Muscle layer of duodenum (tissue), 2 donors: ENCODE measurements around the gene FGGY.

Experiments used
- H3K27ac ChIP-seq: one replicate; pipeline ENCODE4 v1.7.0; 2013; ENCODE audit warnings: mild to moderate bottlenecking, low read length
- H3K27me3 ChIP-seq: one replicate; pipeline ENCODE4 v1.7.0; 2013; ENCODE audit warnings: low read depth, mild to moderate bottlenecking, control low read depth, low read length
- H3K36me3 ChIP-seq, 2 donors: one replicate each; pipeline ENCODE4 v1.7.0; 2013; ENCODE audit warnings: low read length in 2 of 2, control low read depth in 1 of 2, mild to moderate bottlenecking in 1 of 2; ENCODE audit not compliant: insufficient read depth in 2 of 2, control insufficient read depth in 1 of 2
- H3K4me1 ChIP-seq, 2 donors: one replicate each; pipeline ENCODE4 v1.7.0; 2013; ENCODE audit warnings: low read length in 2 of 2, mild to moderate bottlenecking in 2 of 2, control low read depth in 1 of 2, moderate library complexity in 1 of 2; ENCODE audit not compliant: insufficient read depth in 2 of 2, control insufficient read depth in 1 of 2
- H3K4me3 ChIP-seq, 2 donors: one replicate each; pipeline ENCODE4 v1.7.0; 2013; ENCODE audit warnings: low read length in 2 of 2, low read depth in 1 of 2, mild to moderate bottlenecking in 1 of 2
- H3K9me3 ChIP-seq, 2 donors: one replicate each; pipeline ENCODE4 v1.7.0; 2013; ENCODE audit warnings: low read length in 2 of 2, control low read depth in 1 of 2, mild to moderate bottlenecking in 1 of 2; ENCODE audit not compliant: control insufficient read depth in 1 of 2
- donor health status: healthy.

FGGY gene

GRCh38 chr1:59302871-59303270, 6.0 kb downstream of the FGGY start:
- Histone ChIP-seq H3K9me3 (peaks cover 5 to 11% of the 10 kb centered on the region in 2 donors), H3K36me3 (no peaks in the 10 kb centered on the region), H3K27ac (no peak overlapping the region)

GRCh38 chr1:59305188-59305587, 8.3 kb downstream of the FGGY start:
- Histone ChIP-seq H3K36me3 (no peaks in the 10 kb centered on the region), H3K9me3 (peaks cover 5 to 11% of the 10 kb centered on the region in 2 donors), H3K4me1 (no peaks in the 10 kb centered on the region), H3K27me3 (no peaks in the 10 kb centered on the region), H3K27ac (no peak overlapping the region), H3K4me3 (no peak overlapping the region)

More at GRCh38 chr1:59302871-59303270, 6.0 kb downstream of the FGGY start:
- Histone ChIP-seq H3K4me3 (no peak overlapping the region), H3K4me1 (peaks cover 2 to 7% of the 10 kb centered on the region in 2 donors), H3K27me3 (no peaks in the 10 kb centered on the region)

DNA sequence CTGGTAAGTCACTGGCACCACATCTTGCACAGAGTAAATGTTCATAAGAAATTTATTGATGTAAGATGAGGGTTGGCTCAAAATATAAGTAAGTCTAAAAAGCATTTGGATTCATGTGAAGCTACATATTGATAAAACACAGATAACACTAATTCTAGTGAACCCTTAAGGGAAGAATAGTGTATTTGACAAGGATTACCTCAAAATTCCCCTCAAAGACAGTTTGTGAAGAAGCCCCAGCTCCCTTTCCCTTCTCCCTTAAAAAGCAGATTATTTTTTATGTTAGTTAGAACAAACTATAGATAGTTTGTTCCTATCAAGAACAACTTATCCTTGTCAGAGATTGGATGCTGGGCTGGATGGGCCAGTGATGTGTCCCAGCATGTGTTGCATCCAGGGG, 10.7 kb downstream of the FGGY start:
- Histone ChIP-seq H3K9me3 (peaks cover 5 to 11% of the 10 kb centered on the region in 2 donors), H3K27ac (no peak overlapping the region), H3K27me3 (no peaks in the 10 kb centered on the region), H3K36me3 (no peaks in the 10 kb centered on the region), H3K4me1 (no peaks in the 10 kb centered on the region), H3K4me3 (no peak overlapping the region)

DNA sequence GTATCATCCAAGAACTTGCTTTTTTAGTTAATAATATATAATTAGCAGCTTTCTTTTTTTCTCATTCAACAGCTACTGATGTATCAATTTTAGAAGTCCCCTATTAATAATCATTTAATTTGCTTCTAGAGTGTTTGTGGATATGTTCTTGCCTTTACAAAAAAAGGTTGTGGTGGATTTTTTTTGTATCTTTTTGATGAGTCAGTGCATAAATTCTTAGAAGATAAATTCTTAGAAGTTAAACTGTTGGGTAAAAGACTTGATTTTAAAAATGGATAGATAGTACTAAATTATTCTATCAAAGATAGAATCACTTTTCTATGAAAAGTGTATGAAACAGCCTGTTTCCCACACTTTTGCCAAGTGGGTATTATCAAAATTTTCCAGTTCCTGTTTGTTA, 11.9 kb downstream of the FGGY start:
- H3K27me3 ChIP-seq: no peaks in the 10 kb centered on the region
- no peaks in the 10 kb centered on the region for H3K4me1 ChIP-seq
- H3K36me3 ChIP-seq: no peaks in the 10 kb centered on the region
- no peak overlapping the region for H3K27ac ChIP-seq
- no peak overlapping the region for H3K4me3 ChIP-seq
- H3K9me3 ChIP-seq: peaks cover 5 to 11% of the 10 kb centered on the region in 2 donors

DNA sequence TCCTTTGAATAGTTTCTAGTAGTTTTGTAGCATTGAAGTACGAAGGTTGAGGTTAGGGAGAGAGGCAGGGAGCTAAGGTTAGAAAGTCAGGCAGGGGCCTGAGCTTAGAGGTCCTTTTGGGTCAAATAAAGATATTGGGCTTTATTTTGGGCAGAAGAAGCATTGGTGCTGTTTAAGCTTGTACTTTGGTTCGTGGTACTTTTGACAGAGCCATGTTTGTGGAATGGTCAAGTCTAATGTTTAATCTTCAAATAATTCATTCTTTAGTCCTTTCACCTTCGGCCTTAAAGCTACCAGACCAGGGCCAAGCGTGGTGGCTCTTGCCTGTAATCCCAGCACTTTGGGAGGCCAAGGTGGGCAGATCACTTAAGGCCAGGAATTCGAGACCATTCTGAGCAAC, 12.5 kb downstream of the FGGY start:
- Histone ChIP-seq H3K4me3 (no peak overlapping the region), H3K27ac (no peak overlapping the region)

DNA sequence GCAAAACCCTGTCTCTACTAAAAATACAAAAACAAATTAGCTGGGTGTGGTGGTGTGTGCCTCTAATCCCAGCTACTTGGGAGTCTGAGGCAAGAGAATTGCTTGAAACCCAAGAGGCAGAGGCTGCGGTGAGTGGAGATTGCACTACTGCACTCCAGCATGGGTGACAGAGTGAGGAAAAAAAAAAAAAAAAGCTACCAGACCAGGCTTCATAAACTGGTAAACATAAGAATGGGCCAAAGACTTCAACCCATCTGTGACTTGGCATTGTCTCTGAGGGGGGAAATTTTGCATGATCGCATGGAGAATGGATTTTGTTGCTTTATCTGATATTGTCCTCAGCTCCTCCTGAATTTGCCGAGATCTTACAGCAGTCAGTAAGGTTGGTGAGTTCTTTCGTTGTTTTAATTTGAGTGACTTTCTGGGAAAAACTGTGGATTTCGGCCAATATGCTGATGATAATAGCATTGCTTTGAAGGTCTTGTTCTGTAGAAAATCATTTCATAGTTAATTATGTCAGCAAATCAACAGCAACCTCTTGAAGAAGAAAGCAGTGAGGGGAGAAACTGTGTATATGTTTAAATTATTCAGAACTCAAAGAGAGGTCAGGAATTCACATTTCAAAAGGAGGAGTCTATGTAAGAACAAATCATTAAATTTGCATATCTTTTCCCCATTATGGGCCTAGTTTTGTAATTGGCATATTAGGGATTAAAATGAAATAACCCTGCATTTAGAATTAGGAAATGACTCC, 13.1 kb downstream of the FGGY start:
- peaks cover 3 to 9% of the 10 kb centered on the region in 2 donors for H3K9me3 ChIP-seq
- no peaks in the 10 kb centered on the region for H3K36me3 ChIP-seq
- no peaks in the 10 kb centered on the region for H3K27me3 ChIP-seq
- H3K4me3 ChIP-seq: no peak overlapping the region
- H3K4me1 ChIP-seq: no peaks in the 10 kb centered on the region
- H3K27ac ChIP-seq: no peak overlapping the region

More for the DNA sequence above, 12.5 kb downstream of the FGGY start:
- H3K4me1 ChIP-seq: no peaks in the 10 kb centered on the region
- no peaks in the 10 kb centered on the region for H3K36me3 ChIP-seq
- no peaks in the 10 kb centered on the region for H3K27me3 ChIP-seq
- H3K9me3 ChIP-seq: peaks cover 5 to 11% of the 10 kb centered on the region in 2 donors

GRCh38 chr1:59310549-59311250, 13.8 kb downstream of the FGGY start:
- Histone ChIP-seq H3K4me3 (no peak overlapping the region), H3K4me1 (no peaks in the 10 kb centered on the region), H3K9me3 (peaks cover 0 to 2% of the 10 kb centered on the region in 2 donors), H3K36me3 (no peaks in the 10 kb centered on the region), H3K27me3 (no peaks in the 10 kb centered on the region), H3K27ac (no peak overlapping the region)

GRCh38 chr1:59314776-59315528, 18.1 kb downstream of the FGGY start:
- Histone ChIP-seq H3K4me3 (no peak overlapping the region), H3K27ac (no peak overlapping the region), H3K27me3 (no peaks in the 10 kb centered on the region), H3K36me3 (no peaks in the 10 kb centered on the region), H3K9me3 (no peaks in the 10 kb centered on the region), H3K4me1 (peaks cover 5 to 21% of the 10 kb centered on the region in 2 donors)

GRCh38 chr1:59315529-59316463, 18.9 kb downstream of the FGGY start:
- Histone ChIP-seq H3K27ac (peak overlapping the region; percentile 46), H3K9me3 (no peaks in the 10 kb centered on the region), H3K36me3 (no peaks in the 10 kb centered on the region), H3K4me3 (no peak overlapping the region), H3K4me1 (peaks cover 5 to 21% of the 10 kb centered on the region in 2 donors), H3K27me3 (no peaks in the 10 kb centered on the region)

DNA sequence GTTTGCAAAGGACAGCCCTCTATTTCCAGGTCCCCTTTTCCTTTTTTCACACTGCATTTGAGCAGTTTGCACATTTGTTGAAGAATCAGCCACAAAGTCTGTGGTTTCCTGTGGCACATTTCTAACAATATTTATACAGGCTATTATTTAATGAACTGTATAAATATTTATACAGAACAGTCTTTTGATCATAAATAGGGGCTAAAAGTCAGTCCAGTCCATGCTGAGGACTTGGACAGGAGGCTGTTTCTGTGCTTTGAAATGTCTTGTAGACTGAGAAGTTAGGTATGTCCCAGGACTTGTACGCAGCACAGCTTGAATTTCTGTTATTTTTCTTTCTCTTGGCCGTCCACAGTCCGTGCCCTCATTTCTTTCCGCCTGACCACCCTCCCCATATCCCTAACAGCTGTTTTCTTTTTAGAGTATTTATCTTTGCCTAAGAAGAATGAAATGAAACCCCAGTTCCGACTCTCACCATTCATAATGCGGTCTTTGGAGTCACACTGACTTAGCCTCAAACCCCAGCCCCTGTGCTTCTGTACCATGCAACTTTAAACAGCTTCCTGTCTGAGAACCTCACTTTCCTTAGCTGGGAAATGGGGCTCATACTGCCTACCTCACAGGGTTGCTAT, 19.7 kb downstream of the FGGY start:
- Histone ChIP-seq H3K4me1 (peaks cover 5 to 21% of the 10 kb centered on the region in 2 donors), H3K9me3 (no peaks in the 10 kb centered on the region), H3K27me3 (no peaks in the 10 kb centered on the region), H3K4me3 (peak overlapping the region; percentile 10 to 34), H3K27ac (peak overlapping the region; percentile 46), H3K36me3 (no peaks in the 10 kb centered on the region)
